ENCODE data around the gene TRIM33. TPM values are rescaled to one million over a fixed set of nuclear protein-coding genes. Genes with fewer than 3 reads are reported as not detected.

Gene TRIM33
- total and polyA plus RNA-seq, 2 of the 13 experiments (the other 11 are each of a cell fraction or from before 2014, with no cell fraction given) = 35.5 to 42.2 TPM

GRCh38 chr1:114467491-114467890 lies 43.5 kb downstream of the TRIM33 start (continued):
- TF ChIP-seq HMGXB4 (CRISPR knock-in tag; IDR thresholded peaks at IDR 0.05; ENCODE audit: borderline replicate concordance in 1 of 2, low read depth in 1 of 2) = peak in 1 of 2 experiments; percentile 39; a peak in 1 of 4 replicates
- peak; percentile 55; the same call in 1 of the 2 replicates for TF ChIP-seq EHMT2 (IDR thresholded peaks at IDR 0.05; ENCODE audit: borderline replicate concordance, low read depth, low read length)
- TF ChIP-seq, protein P1, sequence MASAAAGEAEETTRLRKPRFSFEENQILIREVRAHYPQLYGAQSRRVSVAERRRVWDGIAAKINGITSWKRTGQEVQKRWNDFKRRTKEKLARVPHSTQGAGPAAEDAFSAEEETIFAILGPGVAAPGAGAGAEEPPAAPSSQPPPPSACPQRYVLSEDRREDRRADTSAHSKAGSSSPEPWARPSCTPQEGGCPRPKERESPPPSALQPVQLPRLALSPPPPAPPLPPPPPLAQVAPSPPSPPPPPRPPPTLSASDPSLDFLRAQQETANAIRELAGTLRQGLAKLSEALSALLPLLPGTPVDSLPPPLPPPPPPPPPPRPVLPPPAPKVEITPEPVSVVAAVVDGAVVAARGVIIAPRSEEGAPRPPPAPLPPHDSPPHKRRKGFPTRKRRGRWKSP (CRISPR knock-in tag; IDR thresholded peaks at IDR 0.05) = no peak; the same call in 1 of the 2 replicates
- TF ChIP-seq, protein P2, sequence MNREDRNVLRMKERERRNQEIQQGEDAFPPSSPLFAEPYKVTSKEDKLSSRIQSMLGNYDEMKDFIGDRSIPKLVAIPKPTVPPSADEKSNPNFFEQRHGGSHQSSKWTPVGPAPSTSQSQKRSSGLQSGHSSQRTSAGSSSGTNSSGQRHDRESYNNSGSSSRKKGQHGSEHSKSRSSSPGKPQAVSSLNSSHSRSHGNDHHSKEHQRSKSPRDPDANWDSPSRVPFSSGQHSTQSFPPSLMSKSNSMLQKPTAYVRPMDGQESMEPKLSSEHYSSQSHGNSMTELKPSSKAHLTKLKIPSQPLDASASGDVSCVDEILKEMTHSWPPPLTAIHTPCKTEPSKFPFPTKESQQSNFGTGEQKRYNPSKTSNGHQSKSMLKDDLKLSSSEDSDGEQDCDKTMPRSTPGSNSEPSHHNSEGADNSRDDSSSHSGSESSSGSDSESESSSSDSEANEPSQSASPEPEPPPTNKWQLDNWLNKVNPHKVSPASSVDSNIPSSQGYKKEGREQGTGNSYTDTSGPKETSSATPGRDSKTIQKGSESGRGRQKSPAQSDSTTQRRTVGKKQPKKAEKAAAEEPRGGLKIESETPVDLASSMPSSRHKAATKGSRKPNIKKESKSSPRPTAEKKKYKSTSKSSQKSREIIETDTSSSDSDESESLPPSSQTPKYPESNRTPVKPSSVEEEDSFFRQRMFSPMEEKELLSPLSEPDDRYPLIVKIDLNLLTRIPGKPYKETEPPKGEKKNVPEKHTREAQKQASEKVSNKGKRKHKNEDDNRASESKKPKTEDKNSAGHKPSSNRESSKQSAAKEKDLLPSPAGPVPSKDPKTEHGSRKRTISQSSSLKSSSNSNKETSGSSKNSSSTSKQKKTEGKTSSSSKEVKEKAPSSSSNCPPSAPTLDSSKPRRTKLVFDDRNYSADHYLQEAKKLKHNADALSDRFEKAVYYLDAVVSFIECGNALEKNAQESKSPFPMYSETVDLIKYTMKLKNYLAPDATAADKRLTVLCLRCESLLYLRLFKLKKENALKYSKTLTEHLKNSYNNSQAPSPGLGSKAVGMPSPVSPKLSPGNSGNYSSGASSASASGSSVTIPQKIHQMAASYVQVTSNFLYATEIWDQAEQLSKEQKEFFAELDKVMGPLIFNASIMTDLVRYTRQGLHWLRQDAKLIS (CRISPR knock-in tag; IDR thresholded peaks at IDR 0.05) = no peak
- TF ChIP-seq, protein P3, sequence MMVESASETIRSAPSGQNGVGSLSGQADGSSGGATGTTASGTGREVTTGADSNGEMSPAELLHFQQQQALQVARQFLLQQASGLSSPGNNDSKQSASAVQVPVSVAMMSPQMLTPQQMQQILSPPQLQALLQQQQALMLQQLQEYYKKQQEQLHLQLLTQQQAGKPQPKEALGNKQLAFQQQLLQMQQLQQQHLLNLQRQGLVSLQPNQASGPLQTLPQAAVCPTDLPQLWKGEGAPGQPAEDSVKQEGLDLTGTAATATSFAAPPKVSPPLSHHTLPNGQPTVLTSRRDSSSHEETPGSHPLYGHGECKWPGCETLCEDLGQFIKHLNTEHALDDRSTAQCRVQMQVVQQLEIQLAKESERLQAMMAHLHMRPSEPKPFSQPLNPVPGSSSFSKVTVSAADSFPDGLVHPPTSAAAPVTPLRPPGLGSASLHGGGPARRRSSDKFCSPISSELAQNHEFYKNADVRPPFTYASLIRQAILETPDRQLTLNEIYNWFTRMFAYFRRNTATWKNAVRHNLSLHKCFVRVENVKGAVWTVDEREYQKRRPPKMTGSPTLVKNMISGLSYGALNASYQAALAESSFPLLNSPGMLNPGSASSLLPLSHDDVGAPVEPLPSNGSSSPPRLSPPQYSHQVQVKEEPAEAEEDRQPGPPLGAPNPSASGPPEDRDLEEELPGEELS (CRISPR knock-in tag; IDR thresholded peaks at IDR 0.05) = peak; percentile 100
- no peak for TF ChIP-seq ZBTB1 (CRISPR knock-in tag; IDR thresholded peaks at IDR 0.05; ENCODE audit: borderline replicate concordance)
- TF ChIP-seq AKNA (CRISPR knock-in tag; IDR thresholded peaks at IDR 0.05; ENCODE audit: borderline replicate concordance) = no peak
- TF ChIP-seq, protein P4, sequence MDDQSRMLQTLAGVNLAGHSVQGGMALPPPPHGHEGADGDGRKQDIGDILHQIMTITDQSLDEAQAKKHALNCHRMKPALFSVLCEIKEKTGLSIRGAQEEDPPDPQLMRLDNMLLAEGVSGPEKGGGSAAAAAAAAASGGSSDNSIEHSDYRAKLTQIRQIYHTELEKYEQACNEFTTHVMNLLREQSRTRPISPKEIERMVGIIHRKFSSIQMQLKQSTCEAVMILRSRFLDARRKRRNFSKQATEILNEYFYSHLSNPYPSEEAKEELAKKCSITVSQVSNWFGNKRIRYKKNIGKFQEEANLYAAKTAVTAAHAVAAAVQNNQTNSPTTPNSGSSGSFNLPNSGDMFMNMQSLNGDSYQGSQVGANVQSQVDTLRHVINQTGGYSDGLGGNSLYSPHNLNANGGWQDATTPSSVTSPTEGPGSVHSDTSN (CRISPR knock-in tag; IDR thresholded peaks at IDR 0.05; ENCODE audit: borderline replicate concordance) = no peak
- TF ChIP-seq, protein P5, sequence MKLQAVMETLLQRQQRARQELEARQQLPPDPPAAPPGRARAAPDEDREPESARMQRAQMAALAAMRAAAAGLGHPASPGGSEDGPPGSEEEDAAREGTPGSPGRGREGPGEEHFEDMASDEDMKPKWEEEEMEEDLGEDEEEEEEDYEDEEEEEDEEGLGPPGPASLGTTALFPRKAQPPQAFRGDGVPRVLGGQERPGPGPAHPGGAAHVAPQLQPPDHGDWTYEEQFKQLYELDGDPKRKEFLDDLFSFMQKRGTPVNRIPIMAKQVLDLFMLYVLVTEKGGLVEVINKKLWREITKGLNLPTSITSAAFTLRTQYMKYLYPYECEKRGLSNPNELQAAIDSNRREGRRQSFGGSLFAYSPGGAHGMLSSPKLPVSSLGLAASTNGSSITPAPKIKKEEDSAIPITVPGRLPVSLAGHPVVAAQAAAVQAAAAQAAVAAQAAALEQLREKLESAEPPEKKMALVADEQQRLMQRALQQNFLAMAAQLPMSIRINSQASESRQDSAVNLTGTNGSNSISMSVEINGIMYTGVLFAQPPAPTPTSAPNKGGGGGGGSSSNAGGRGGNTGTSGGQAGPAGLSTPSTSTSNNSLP (IDR thresholded peaks at IDR 0.05; ENCODE audit: low read depth, low read length) = peak; percentile 93
